K562 (cell line): Measurements from ENCODE around the gene MCOLN2. TPM values are rescaled to one million over a fixed set of nuclear protein-coding genes. Genes with fewer than 3 reads are reported as not detected.

Experiments used
- ATAC-seq: fragments of 200-7000 bp; cut with Tn5 transposase; 3 replicates; pipeline ENCODE4 v1.9.1; 2020; ENCODE audit warnings: moderate library complexity
- BruUV-seq: library from RNA; stranded (reverse); fragments of 400-500 nt; replicated peaks from 2 replicates; lab custom pipeline; 2021; lab: Mats Ljungman, UMichigan
- CTCF ChIA-PET: fragments of 300-600 bp; formaldehyde crosslinking; extraction: SDS; loops from one replicate; lab custom pipeline; 2021; ENCODE audit warnings: low intra/inter-chr PET ratio; lab: Yijun Ruan, JAX
- POLR2A ChIA-PET: fragments of 300-600, 350-650 bp; sonication (Branson Sonifier 250); formaldehyde crosslinking; extraction: SDS; loops from one replicate; lab custom pipeline; 2021; ENCODE audit warnings: antibody characterized with exemption, inconsistent platforms; lab: Yijun Ruan, JAX
- DNase-seq, 4 experiments: peaks; one replicate each; pipeline versions ENCODE4 v3.0.0 to v3.0.0-alpha.2; 2011 to 2018; ENCODE audit warnings: low spot score in 3 of 4, mixed read lengths in 3 of 4; ENCODE audit errors: extremely low read depth in 1 of 4
- FAIRE-seq: peaks from 2 replicates; lab custom pipeline; 2011; peaks lifted over from hg19 to GRCh38; lab: Jason Lieb, UNC
- H2AFZ ChIP-seq: 2 replicates; pipeline ENCODE4 v1.6.0; 2011; ENCODE audit warnings: low read depth, low read length, control low read depth, inconsistent platforms
- H3K27ac ChIP-seq: fragments of 200-600 bp; 3 replicates; pipeline ENCODE4 v1.8.0; 2011; ENCODE audit warnings: low read depth, mild to moderate bottlenecking, control low read depth, inconsistent platforms, low read length, moderate library complexity, mixed read lengths; ENCODE audit errors: extremely low read depth
- H3K27me3 ChIP-seq, 2 experiments: fragments of 300-600 bp in 1 of 2; 2 replicates in 1 of 2; 3 replicates in 1 of 2; pipeline versions ENCODE4 v1.6.0 to v1.8.0; 2011; ENCODE audit warnings: inconsistent platforms in 2 of 2, low read length in 2 of 2, mild to moderate bottlenecking in 1 of 2, mixed read lengths in 1 of 2, moderate library complexity in 1 of 2; ENCODE audit not compliant: control insufficient read depth in 2 of 2, insufficient read depth in 2 of 2
- H3K36me3 ChIP-seq: fragments of 300-600 bp; 3 replicates; pipeline ENCODE4 v1.8.0; 2011; ENCODE audit warnings: mild to moderate bottlenecking, low read length, inconsistent platforms; ENCODE audit not compliant: control insufficient read depth, insufficient read depth
- H3K4me1 ChIP-seq, 2 experiments: fragments of 200-600 bp in 1 of 2; replicated peaks in 1 of 2; 2 replicates in 1 of 2; 3 replicates in 1 of 2; pipeline versions ENCODE4 v1.5.1 to v1.8.0; 2011; ENCODE audit warnings: inconsistent platforms in 2 of 2, low read length in 2 of 2, mild to moderate bottlenecking in 1 of 2, mixed read lengths in 1 of 2, moderate library complexity in 1 of 2; ENCODE audit not compliant: control insufficient read depth in 2 of 2, insufficient read depth in 2 of 2
- H3K4me2 ChIP-seq: 2 replicates; pipeline ENCODE4 v1.6.1; 2011; ENCODE audit warnings: low read length, control low read depth, inconsistent platforms, mixed read lengths; ENCODE audit not compliant: insufficient read depth
- H3K4me3 ChIP-seq: fragments of 200-600 bp; sonication (generic), shearing (Covaris generic); 2 replicates; pipeline ENCODE4 v1.5.1; 2016; ENCODE audit warnings: control low read depth, inconsistent platforms
- H3K79me2 ChIP-seq: fragments of 200-600 bp; 3 replicates; pipeline ENCODE4 v1.8.0; 2011; ENCODE audit warnings: low read length, inconsistent platforms; ENCODE audit not compliant: control insufficient read depth, insufficient read depth
- H3K9ac ChIP-seq, 2 experiments: 2 replicates each; pipeline versions ENCODE4 v1.6.0 to v1.6.1; 2011; ENCODE audit warnings: low read depth in 2 of 2, low read length in 2 of 2, control low read depth in 1 of 2, inconsistent platforms in 1 of 2, mild to moderate bottlenecking in 1 of 2, mixed read lengths in 1 of 2; ENCODE audit not compliant: insufficient read depth in 1 of 2
- H3K9me1 ChIP-seq: one replicate; pipeline ENCODE4 v1.6.0; 2011; ENCODE audit warnings: inconsistent platforms, mild to moderate bottlenecking, low read length, moderate library complexity; ENCODE audit not compliant: control insufficient read depth, insufficient read depth
- H3K9me3 ChIP-seq: replicated peaks from 2 replicates; pipeline ENCODE4 v1.5.1; 2011; ENCODE audit warnings: low read depth, low read length, inconsistent platforms; ENCODE audit not compliant: control insufficient read depth, insufficient read depth
- H4K20me1 ChIP-seq: replicated peaks from 2 replicates; pipeline ENCODE4 v1.6.1; 2011; ENCODE audit warnings: low read length, inconsistent platforms, mixed read lengths; ENCODE audit not compliant: control insufficient read depth, insufficient read depth
- CEBPB ChIP-seq: fragments of 450-650 bp; IDR thresholded peaks from 2 replicates; pipeline ENCODE4 v1.6.1; 2016; ENCODE audit warnings: missing genetic modification characterization, missing compliant biosample characterization
- CEBPG ChIP-seq, 3 experiments: fragments of 200-800 bp in 1 of 3; sonication (Bioruptor generic) in 1 of 3; sonication (generic) in 1 of 3; formaldehyde crosslinking in 1 of 3; IDR thresholded peaks in 2 of 3; conservative IDR thresholded peaks in 1 of 3; 2 replicates each; pipeline versions ENCODE4 v1.6.1 to v1.8.0; 2016 to 2022; ENCODE audit warnings: missing compliant biosample characterization in 2 of 3, missing genetic modification characterization in 2 of 3, mild to moderate bottlenecking in 1 of 3, missing genetic modification reagents in 1 of 3
- MTF1 ChIP-seq: fragments of 250-450 bp; sonication (Bioruptor Pico); IDR thresholded peaks from 2 replicates; pipeline ENCODE4 v1.9.0; 2021; ENCODE audit warnings: moderate library complexity, mild to moderate bottlenecking, inconsistent platforms, borderline replicate concordance
- NFYB ChIP-seq: IDR thresholded peaks from 2 replicates; pipeline ENCODE4 v1.6.1; 2011; ENCODE audit warnings: mild to moderate bottlenecking, moderate library complexity; ENCODE audit not compliant: insufficient read length; ENCODE audit errors: extremely low read depth
- SMARCC2 ChIP-seq: fragments of 450-650 bp; IDR thresholded peaks from 2 replicates; pipeline ENCODE4 v1.6.1; 2017; ENCODE audit warnings: antibody characterized with exemption, moderate library complexity, mild to moderate bottlenecking, low read depth
- SREBF1 ChIP-seq: fragments of 150-350 bp; IDR thresholded peaks from 2 replicates; pipeline ENCODE4 v1.6.1; 2014; ENCODE audit warnings: antibody characterized with exemption, low read depth, low read length, borderline replicate concordance
- TAF1 ChIP-seq: IDR thresholded peaks from 2 replicates; pipeline ENCODE4 v1.6.1; 2011; ENCODE audit warnings: mild to moderate bottlenecking, low read length, moderate library complexity; ENCODE audit not compliant: insufficient read depth, control insufficient read depth, severe bottlenecking; ENCODE audit errors: extremely low read depth
- whole genome bisulfite sequencing: fragments of 100-300 bp; shearing (Covaris generic); methylation state at CpG from one replicate; pipeline ENCODE4 v1.1.6; 2016; ENCODE audit warnings: low coverage, mixed read lengths; ENCODE audit not compliant: insufficient coverage; ENCODE audit errors: missing lambda C conversion rate; 5-methylcytosine and 5-hydroxymethylcytosine counted together
- in situ Hi-C: fragments of 300-500 bp; cut with MboI; formaldehyde crosslinking; loops from 4 replicates; pipeline ENCODE4 v1.15.0; 2018; ENCODE audit warnings: inconsistent platforms, mixed read lengths
- intact Hi-C: fragments of 100-400 bp; cut with micrococcal nuclease; formaldehyde crosslinking; loops from 2 replicates; pipeline ENCODE4 v1.14.2; 2022
- polyA plus RNA-seq, 8 experiments: library from polyadenylated mRNA; depleted of rRNA in 4 of 8; stranded (reverse) in 5 of 8; unstranded in 3 of 8; fragments of >200 nt; fragmentation: Nextera tagmentation in 2 of 8; fragmentation: Illumina TruSeq in 1 of 8; extraction: Ambion mirVana in 2 of 8; extraction: Trizol in 1 of 8; gene quantifications; 2 replicates each; pipeline versions ENCODE4 v1.2.1 to v1.2.3, GENCODE V29; 2011 to 2014; ENCODE audit warnings: inconsistent platforms in 1 of 8, missing spikeins in 1 of 8
- total RNA-seq, 7 experiments: library from RNA; depleted of rRNA in 6 of 7; stranded (reverse); fragments of >200 nt in 6 of 7; fragmentation: Illumina TruSeq in 2 of 7; extraction: Trizol in 2 of 7; gene quantifications; 2 replicates each; pipeline versions ENCODE4 v1.2.1 to v1.2.3, GENCODE V29; 2011 to 2021; ENCODE audit warnings: low replicate concordance in 1 of 7

The MCOLN2 gene
- total and polyA plus RNA-seq, 9 of the 15 experiments (the other 6 are each of a cell fraction or from before 2014, with no cell fraction given) = 0.18 TPM; not detected in 8

GRCh38 chr1:84913555-84913892, 83.4 kb downstream of the MCOLN2 start:
- no peaks in the 10 kb centered on the region for H3K4me1 ChIP-seq
- intact Hi-C loops (no loop called here), in situ Hi-C loops (no loop called here)
- no peaks in the 10 kb centered on the region for H3K9me3 ChIP-seq
- FAIRE-seq (no peak), ATAC-seq (no peak), DNase-seq (no peak)
- no peaks in the 10 kb centered on the region for H3K9me1 ChIP-seq
- no TSS peak for BruUV-seq
- H3K27me3 ChIP-seq = no peaks in the 10 kb centered on the region; a peak in 1 of 5 replicates
- no peak overlapping the region for H3K27ac ChIP-seq
- CTCF ChIA-PET = no interaction called here
- no peak overlapping the region for H3K9ac ChIP-seq
- H3K79me2 ChIP-seq = no peaks in the 10 kb centered on the region
- H2AFZ ChIP-seq = no peak overlapping the region
- no peaks in the 10 kb centered on the region for H4K20me1 ChIP-seq
- no peak overlapping the region for H3K4me3 ChIP-seq
- no peak for TF ChIP-seq MTF1
- TF ChIP-seq CEBPB = 0 out of 2 replicates have a peak, but pooled peaks have one; percentile 24
- no peak for TF ChIP-seq NFYB
- TF ChIP-seq SMARCC2 = no peak
- no peak for TF ChIP-seq TAF1
- TF ChIP-seq SREBF1 = no peak
- no peak for TF ChIP-seq CEBPG (CRISPR knock-in tag; IDR thresholded peaks at IDR 0.05)
- TF ChIP-seq CEBPG (tag; conservative IDR thresholded peaks at IDR 0.05 in 1 of 2, IDR thresholded peaks at IDR 0.05 in 1 of 2) = peak; percentile 72 to 76
- H3K4me2 ChIP-seq = no peak overlapping the region
- no peaks in the 10 kb centered on the region for H3K36me3 ChIP-seq
- WGBS = 2% methylated on average over 4 of the region's 4 CpGs
- POLR2A ChIA-PET = interaction anchor here (0.8 to 1.3 kb wide), 2 partner anchors 9 to 130 kb away, joined by 3 read pairs; no protein-coding TSS in a partner anchor
